HL-60 (cell line): ENCODE measurements around the gene COMMD9.

Source experiments
- DNase-seq, 2 experiments: peaks; one replicate each; pipeline ENCODE4 v3.0.0-alpha.2; 2010 to 2020; ENCODE audit warnings: low read depth in 1 of 2, low spot score in 1 of 2
- H3K27ac ChIP-seq: fragments of 250-450 bp; sonication (Bioruptor Pico); replicated peaks from 2 replicates; pipeline ENCODE4 v1.5.1; 2020; ENCODE audit warnings: mild to moderate bottlenecking, moderate library complexity
- H3K27me3 ChIP-seq: fragments of 250-450 bp; sonication (Bioruptor Pico); 2 replicates; pipeline ENCODE4 v1.5.1; 2021; ENCODE audit warnings: mild to moderate bottlenecking, moderate library complexity; ENCODE audit not compliant: insufficient read depth, poor library complexity, severe bottlenecking
- H3K4me3 ChIP-seq: replicated peaks from 2 replicates; pipeline ENCODE4 v1.5.1; 2011; ENCODE audit warnings: mild to moderate bottlenecking, control low read depth, low read length; ENCODE audit not compliant: insufficient read depth
- GABPA ChIP-seq: IDR thresholded peaks from 2 replicates; pipeline ENCODE4 v1.6.1; 2012; ENCODE audit warnings: low read depth
- POLR2AphosphoS5 ChIP-seq: IDR thresholded peaks from 2 replicates; pipeline ENCODE4 v1.6.1; 2012; ENCODE audit warnings: low read depth
- REST ChIP-seq: IDR thresholded peaks from 2 replicates; pipeline ENCODE4 v1.6.1; 2012; ENCODE audit warnings: low read depth; ENCODE audit not compliant: insufficient replicate concordance
- SPI1 ChIP-seq: IDR thresholded peaks from 2 replicates; pipeline ENCODE4 v1.6.1; 2012; ENCODE audit warnings: low read depth, mild to moderate bottlenecking, borderline replicate concordance
- long read RNA-seq: library from polyadenylated mRNA; unstranded; transcript quantifications from one replicate; pipeline ENCODE4 v2.0.0, GENCODE V29; 2020
- TF ChIP-seq, protein P1 (sequence below): IDR thresholded peaks from one replicate; pipeline ENCODE4 v1.5.1; 2011; ENCODE audit warnings: low read length, control low read depth, inconsistent platforms; ENCODE audit not compliant: insufficient read depth

Gene COMMD9
- long read RNA-seq, transcript COMMD9-201 (6 exons, 2,954 nt), result major isoform, 113 of 122 reads
- long read RNA-seq, partial matches to known transcripts, result 1 of 122 reads
- long read RNA-seq, other reads (novel, unspliced or antisense), result 6 of 122 reads

DNA sequence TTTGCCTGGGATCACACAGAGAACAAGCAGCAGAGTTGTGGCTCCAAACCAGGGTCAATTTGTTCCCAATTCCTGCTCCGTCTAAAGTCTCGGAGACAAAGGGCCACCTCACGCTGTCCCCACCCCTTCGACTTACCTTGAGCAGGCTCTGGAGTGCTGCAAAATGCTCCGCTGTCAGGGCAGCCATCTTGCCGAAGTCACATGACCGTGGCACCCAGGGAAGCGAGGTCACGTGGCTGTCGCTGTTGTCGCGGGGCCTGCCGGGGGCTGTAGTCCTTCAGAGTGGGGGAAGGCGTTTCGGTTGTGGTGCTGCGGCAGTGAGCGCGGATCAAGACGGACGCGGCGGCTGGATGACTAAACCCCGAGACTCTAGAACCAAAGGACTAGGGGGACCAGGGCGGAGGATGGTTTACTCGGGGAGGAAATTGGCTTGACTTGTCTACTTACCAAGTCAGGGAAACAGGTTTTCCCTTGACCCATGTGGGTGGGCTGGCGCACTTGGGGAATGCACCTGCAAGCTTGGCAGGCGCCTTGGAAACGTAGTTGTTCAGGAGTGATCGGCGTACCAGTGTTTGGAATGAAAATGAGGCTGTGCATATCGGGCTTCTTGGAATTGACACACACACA lies at the start of gene COMMD9:
TSS of gene COMMD9 (minus strand) at position 199 of the 627 bp plus-strand sequence. CDS start at position 187, 12 bp downstream.
- peak; percentile 88 to 98 for DNase-seq
- TF ChIP-seq SPI1 (no peak), POLR2AphosphoS5 (peak; percentile 73)
- no peaks in the 10 kb centered on the region for H3K27me3 ChIP-seq
- H3K4me3 ChIP-seq, result peak within 1 kb of the TSS; percentile 77
- peak within 1 kb of the TSS; percentile 77 for H3K27ac ChIP-seq

- peaks cover 3% of the 10 kb centered on the region for H3K27me3 ChIP-seq
- TF ChIP-seq POLR2AphosphoS5 (no peak), GABPA (no peak), SPI1 (no peak), REST (peak; percentile 49)
- TF ChIP-seq, protein P1, sequence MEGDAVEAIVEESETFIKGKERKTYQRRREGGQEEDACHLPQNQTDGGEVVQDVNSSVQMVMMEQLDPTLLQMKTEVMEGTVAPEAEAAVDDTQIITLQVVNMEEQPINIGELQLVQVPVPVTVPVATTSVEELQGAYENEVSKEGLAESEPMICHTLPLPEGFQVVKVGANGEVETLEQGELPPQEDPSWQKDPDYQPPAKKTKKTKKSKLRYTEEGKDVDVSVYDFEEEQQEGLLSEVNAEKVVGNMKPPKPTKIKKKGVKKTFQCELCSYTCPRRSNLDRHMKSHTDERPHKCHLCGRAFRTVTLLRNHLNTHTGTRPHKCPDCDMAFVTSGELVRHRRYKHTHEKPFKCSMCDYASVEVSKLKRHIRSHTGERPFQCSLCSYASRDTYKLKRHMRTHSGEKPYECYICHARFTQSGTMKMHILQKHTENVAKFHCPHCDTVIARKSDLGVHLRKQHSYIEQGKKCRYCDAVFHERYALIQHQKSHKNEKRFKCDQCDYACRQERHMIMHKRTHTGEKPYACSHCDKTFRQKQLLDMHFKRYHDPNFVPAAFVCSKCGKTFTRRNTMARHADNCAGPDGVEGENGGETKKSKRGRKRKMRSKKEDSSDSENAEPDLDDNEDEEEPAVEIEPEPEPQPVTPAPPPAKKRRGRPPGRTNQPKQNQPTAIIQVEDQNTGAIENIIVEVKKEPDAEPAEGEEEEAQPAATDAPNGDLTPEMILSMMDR, result no peak
- DNase-seq, result peak in 1 of 2 experiments; percentile 8
- no peak overlapping the region for H3K4me3 ChIP-seq
- H3K27ac ChIP-seq, result no peak overlapping the region
Measured at GRCh38 chr11:36333897-36334296, 44.7 kb upstream of the COMMD9 start.

DNA sequence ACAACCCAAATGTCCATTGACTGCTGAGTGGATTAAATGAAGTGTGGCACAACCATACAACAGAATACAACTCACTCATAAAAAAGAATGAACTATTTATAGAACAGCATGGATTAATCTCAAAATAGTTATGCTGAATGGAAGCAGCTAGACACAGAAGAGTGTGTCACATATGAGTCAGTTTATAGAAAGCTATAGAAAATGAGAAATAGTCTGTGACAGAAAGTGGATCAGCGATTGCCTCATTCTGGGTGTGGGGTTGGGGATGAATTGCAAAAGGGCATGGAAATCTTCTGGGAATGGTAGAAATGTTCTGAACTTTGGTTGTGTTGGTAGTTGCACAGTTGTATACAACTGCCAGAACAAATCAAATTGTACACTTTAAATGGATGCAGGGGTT lies 44.2 kb upstream of the COMMD9 start:
- Histone ChIP-seq H3K27me3 (peaks cover 3% of the 10 kb centered on the region), H3K4me3 (no peak overlapping the region), H3K27ac (no peak overlapping the region)
- TF ChIP-seq POLR2AphosphoS5 (no peak), SPI1 (no peak), REST (no peak), GABPA (no peak)
- TF ChIP-seq, protein P1, result no peak
- no peak for DNase-seq

DNA sequence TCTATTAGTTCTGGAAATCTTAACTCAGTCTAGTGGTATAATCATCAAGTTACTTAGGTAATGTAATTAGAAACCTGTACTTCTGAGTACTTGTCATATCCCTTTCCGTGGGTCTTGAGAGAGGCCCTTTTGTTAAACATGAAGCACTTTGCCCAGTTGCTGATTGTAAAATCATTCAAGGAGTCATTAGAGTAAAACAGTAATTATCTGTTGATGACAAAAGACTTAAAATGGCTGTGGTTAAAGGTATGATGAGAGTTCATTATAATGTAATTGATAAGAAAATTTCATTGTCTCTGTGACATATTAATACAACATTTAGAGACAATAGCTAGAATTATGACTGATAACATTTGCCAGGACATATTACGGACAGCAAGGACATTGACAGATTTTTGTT lies 41.2 kb upstream of the COMMD9 start:
- H3K27ac ChIP-seq, result no peak overlapping the region
- DNase-seq, result no peak
- no peak overlapping the region for H3K4me3 ChIP-seq
- TF ChIP-seq GABPA, result no peak
- no peak for TF ChIP-seq POLR2AphosphoS5
- TF ChIP-seq, protein P1, result no peak
- no peak for TF ChIP-seq SPI1
- TF ChIP-seq REST, result no peak
- peaks cover 3% of the 10 kb centered on the region for H3K27me3 ChIP-seq
